Small intestine (tissue), 7 donors: ENCODE results near the gene ZNF740. TPM values are rescaled to one million over a fixed set of nuclear protein-coding genes. Genes with fewer than 3 reads are reported as not detected.

ENCODE experiments used
- DNase-seq, 2 donors: peaks; one replicate each; pipeline versions ENCODE4 v3.0.0 to v3.0.0-alpha.2; 2013
- FAIRE-seq: peaks from 2 replicates; lab custom pipeline; 2012; peaks lifted over from hg19 to GRCh38; lab: Jason Lieb, UNC
- H3K27ac ChIP-seq, 3 donors: one replicate each; pipeline ENCODE4 v1.5.1; 2013; ENCODE audit warnings: low read length in 2 of 3, mild to moderate bottlenecking in 2 of 3, control low read depth in 1 of 3, inconsistent platforms in 1 of 3, low read depth in 1 of 3, moderate library complexity in 1 of 3
- H3K27me3 ChIP-seq, 3 donors: one replicate each; pipeline ENCODE4 v1.6.1; 2013; ENCODE audit warnings: low read length in 3 of 3, inconsistent platforms in 1 of 3; ENCODE audit not compliant: control insufficient read depth in 3 of 3, insufficient read depth in 3 of 3
- H3K36me3 ChIP-seq, 3 donors: one replicate each; pipeline ENCODE4 v1.6.1; 2013; ENCODE audit warnings: low read length in 3 of 3, inconsistent platforms in 1 of 3, low read depth in 1 of 3, mild to moderate bottlenecking in 1 of 3, moderate library complexity in 1 of 3; ENCODE audit not compliant: control insufficient read depth in 3 of 3, insufficient read depth in 2 of 3
- H3K4me1 ChIP-seq, 3 donors: one replicate each; pipeline ENCODE4 v1.6.1; 2013; ENCODE audit warnings: low read length in 2 of 3, inconsistent platforms in 1 of 3, low read depth in 1 of 3, mild to moderate bottlenecking in 1 of 3, moderate library complexity in 1 of 3; ENCODE audit not compliant: control insufficient read depth in 3 of 3, insufficient read depth in 2 of 3
- H3K4me3 ChIP-seq, 3 donors: one replicate each; pipeline ENCODE4 v1.5.1; 2013; ENCODE audit warnings: low read length in 3 of 3, control low read depth in 1 of 3, inconsistent platforms in 1 of 3, low read depth in 1 of 3, mild to moderate bottlenecking in 1 of 3, moderate library complexity in 1 of 3
- H3K9me3 ChIP-seq, 2 donors: one replicate each; pipeline ENCODE4 v1.6.1; 2013; ENCODE audit warnings: low read depth in 1 of 2, low read length in 1 of 2; ENCODE audit not compliant: control insufficient read depth in 2 of 2, insufficient read depth in 1 of 2
- WGBS, 3 donors: extraction: QIAGEN DNeasy Blood & Tissue Kit; methylation state at CpG; one replicate each; pipeline ENCODE4 v1.1.7; 2013; 5-methylcytosine and 5-hydroxymethylcytosine counted together
- polyA plus RNA-seq, 4 donors: library from polyadenylated mRNA; stranded (reverse) in 3 of 4; unstranded in 1 of 4; fragments of 200-250 nt in 3 of 4; fragments of 120-200 nt in 1 of 4; gene quantifications; one replicate each; pipeline versions ENCODE4 v1.2.1 to v1.2.3, GENCODE V29; 2013
- donor health status: healthy with polysubstance abuse.
- donor health status: control.
- donor health status: control.
- donor health status: Bipolar disorder and iron deficiency.
- donor health status: healthy.

The ZNF740 gene
- polyA plus RNA-seq, 4 donors = 2.9 to 23.4 (median 7.1) TPM

GRCh38 chr12:53186745-53187144, 6.2 kb downstream of the ZNF740 start:
- no peak for FAIRE-seq
- H3K4me3 ChIP-seq = no peak overlapping the region
- no peaks in the 10 kb centered on the region for H3K9me3 ChIP-seq
- H3K27ac ChIP-seq = no peak overlapping the region
- H3K4me1 ChIP-seq = peaks cover 0 to 26% (median 10%) of the 10 kb centered on the region in 3 donors
- whole genome bisulfite sequencing, 3 donors = 89 to 91% (median 90%) methylated on average over 4 of the region's 4 CpGs
- peaks cover 10 to 71% (median 23%) of the 10 kb centered on the region in 3 donors for H3K36me3 ChIP-seq
- no peaks in the 10 kb centered on the region for H3K27me3 ChIP-seq
- DNase-seq = no peak

- Histone ChIP-seq H3K4me3 (no peak overlapping the region), H3K27me3 (no peaks in the 10 kb centered on the region), H3K27ac (no peak overlapping the region), H3K9me3 (no peaks in the 10 kb centered on the region), H3K36me3 (peaks cover 10 to 72% (median 23%) of the 10 kb centered on the region in 3 donors), H3K4me1 (peaks cover 0 to 21% (median 5%) of the 10 kb centered on the region in 3 donors)
- WGBS, 3 donors = 85 to 89% (median 86%) methylated on average over 15 of the region's 15 CpGs
- FAIRE-seq (no peak), DNase-seq (no peak)
Measured at GRCh38 chr12:53187145-53187899, 6.8 kb downstream of the ZNF740 start.

GRCh38 chr12:53190108-53190729, 9.7 kb downstream of the ZNF740 start:
- H3K27ac ChIP-seq = no peak overlapping the region

GRCh38 chr12:53191096-53191884, 10.8 kb downstream of the ZNF740 start:
- Histone ChIP-seq H3K9me3 (no peaks in the 10 kb centered on the region), H3K4me3 (no peak overlapping the region), H3K4me1 (no peaks in the 10 kb centered on the region), H3K36me3 (peaks cover 1 to 60% (median 11%) of the 10 kb centered on the region in 3 donors), H3K27me3 (no peaks in the 10 kb centered on the region), H3K27ac (no peak overlapping the region)
- FAIRE-seq (no peak), DNase-seq (no peak)
- 84 to 86% (median 84%) methylated on average over 11 of the region's 11 CpGs for WGBS, 3 donors

More at GRCh38 chr12:53190108-53190729, 9.7 kb downstream of the ZNF740 start:
- 39 to 59% (median 47%) methylated on average over 13 to 14 of the region's 14 CpGs for WGBS, 3 donors
- peaks cover 5 to 68% (median 20%) of the 10 kb centered on the region in 3 donors for H3K36me3 ChIP-seq
- DNase-seq (peak; percentile 60 to 77), FAIRE-seq (no peak)
- no peaks in the 10 kb centered on the region for H3K9me3 ChIP-seq
- no peak overlapping the region for H3K4me3 ChIP-seq
- no peaks in the 10 kb centered on the region for H3K27me3 ChIP-seq
- no peaks in the 10 kb centered on the region for H3K4me1 ChIP-seq

- DNase-seq = no peak
- WGBS, 3 donors = 88 to 91% (median 90%) methylated on average over 14 of the region's 14 CpGs
- Histone ChIP-seq H3K27ac (no peak overlapping the region), H3K9me3 (no peaks in the 10 kb centered on the region), H3K4me1 (no peaks in the 10 kb centered on the region), H3K4me3 (no peak overlapping the region), H3K27me3 (no peaks in the 10 kb centered on the region), H3K36me3 (peaks cover 0 to 54% (median 7%) of the 10 kb centered on the region in 3 donors)
- FAIRE-seq = no peak
Measured at GRCh38 chr12:53191885-53192530, 11.5 kb downstream of the ZNF740 start.

GRCh38 chr12:53192531-53193021, 12.1 kb downstream of the ZNF740 start:
- no peaks in the 10 kb centered on the region for H3K27me3 ChIP-seq
- peaks cover 0 to 48% (median 4%) of the 10 kb centered on the region in 3 donors for H3K36me3 ChIP-seq
- WGBS, 3 donors = 92 to 93% (median 93%) methylated on average over 14 of the region's 14 CpGs
- no peak overlapping the region for H3K27ac ChIP-seq
- peaks cover 0 to 4% (median 0%) of the 10 kb centered on the region in 3 donors for H3K4me1 ChIP-seq
- DNase-seq = no peak
- no peaks in the 10 kb centered on the region for H3K9me3 ChIP-seq
- FAIRE-seq = no peak
- no peak overlapping the region for H3K4me3 ChIP-seq

- Histone ChIP-seq H3K4me1 (peaks cover 0 to 4% (median 0%) of the 10 kb centered on the region in 3 donors), H3K27ac (no peak overlapping the region), H3K36me3 (peaks cover 0 to 44% (median 1%) of the 10 kb centered on the region in 3 donors), H3K4me3 (no peak overlapping the region), H3K27me3 (no peaks in the 10 kb centered on the region), H3K9me3 (no peaks in the 10 kb centered on the region)
- FAIRE-seq (no peak), DNase-seq (no peak)
- WGBS, 3 donors = 90 to 92% (median 90%) methylated on average over 9 of the region's 9 CpGs
Measured at GRCh38 chr12:53193040-53193439, 12.5 kb downstream of the ZNF740 start.
